ENCODE measurements around the gene HCAR2.
"Not testable (repeated sequence)": the region's sequence is repeated elsewhere in the genome, so short reads cannot be mapped to it uniquely, and the experiment has no call there.

Gene HCAR2

GRCh38 chr12:122684297-122684813 is 18.8 kb downstream of the HCAR2 start:
- Histone ChIP-seq H3K36me3 (ENCODE audit: control insufficient read depth in 4 of 4, insufficient read depth in 4 of 4, low read length in 3 of 4) (no peaks in the 10 kb centered on the region), H3K4me1 (ENCODE audit: control extremely low read depth in 1 of 4, control insufficient read depth in 4 of 4, insufficient read depth in 4 of 4, low read length in 3 of 4) (peaks cover 0 to 13% (median 4%) of the 10 kb centered on the region in 4 experiments), H3K4me3 (ENCODE audit: control insufficient read depth in 1 of 7, extremely low read depth in 1 of 7, insufficient read depth in 4 of 7, low read depth in 2 of 7, low read length in 6 of 7) (no peak overlapping the region), H3K27me3 (replicated peaks in 2 of 5; ENCODE audit: control insufficient read depth in 4 of 5, insufficient read depth in 5 of 5, low read length in 4 of 5) (no peaks in the 10 kb centered on the region), H3K27ac (ENCODE audit: insufficient read depth in 1 of 2, low read depth in 1 of 2, low read length in 2 of 2, poor library complexity in 1 of 2, severe bottlenecking in 2 of 2) (no peak overlapping the region), H3K9me3 (ENCODE audit: control extremely low read depth in 1 of 5, control insufficient read depth in 4 of 5, insufficient read depth in 2 of 5, low read depth in 1 of 5, low read length in 4 of 5) (no peaks in the 10 kb centered on the region)
- CTCF ChIA-PET, result interaction anchor here (0.9 kb wide), 1 partner anchor 46 kb away, joined by 4 read pairs; no protein-coding TSS in a partner anchor
- POLR2A ChIA-PET, result no interaction called here
- DNase-seq, result no peak
- 98% methylated on average over 5 of the region's 5 CpGs for WGBS (ENCODE audit: insufficient coverage)

- WGBS (ENCODE audit: insufficient coverage), result 93% methylated on average over 2 of the region's 4 CpGs
- Histone ChIP-seq H3K36me3 (ENCODE audit: control insufficient read depth in 4 of 4, insufficient read depth in 4 of 4, low read length in 3 of 4) (no peaks in the 10 kb centered on the region), H3K27ac (ENCODE audit: insufficient read depth in 1 of 2, low read depth in 1 of 2, low read length in 2 of 2, poor library complexity in 1 of 2, severe bottlenecking in 2 of 2) (no peak overlapping the region), H3K4me3 (ENCODE audit: control insufficient read depth in 1 of 7, extremely low read depth in 1 of 7, insufficient read depth in 4 of 7, low read depth in 2 of 7, low read length in 6 of 7) (no peak overlapping the region), H3K4me1 (ENCODE audit: control extremely low read depth in 1 of 4, control insufficient read depth in 4 of 4, insufficient read depth in 4 of 4, low read length in 3 of 4) (peaks cover 0 to 16% (median 4%) of the 10 kb centered on the region in 4 experiments), H3K9me3 (ENCODE audit: control extremely low read depth in 1 of 5, control insufficient read depth in 4 of 5, insufficient read depth in 2 of 5, low read depth in 1 of 5, low read length in 4 of 5) (no peaks in the 10 kb centered on the region), H3K27me3 (replicated peaks in 2 of 5; ENCODE audit: control insufficient read depth in 4 of 5, insufficient read depth in 5 of 5, low read length in 4 of 5) (no peaks in the 10 kb centered on the region)
- ChIA-PET CTCF (interaction anchor here (0.6 kb wide), 1 partner anchor 25 kb away, joined by 3 read pairs; no protein-coding TSS in a partner anchor), POLR2A (interaction anchor here (0.7 kb wide), 1 partner anchor 1564 kb away, joined by 5 read pairs; no protein-coding TSS in a partner anchor)
- DNase-seq, result peak in 2 of 3 donors; percentile 44 to 48
Observed at GRCh38 chr12:122681814-122682213, 21.3 kb downstream of the HCAR2 start.

GRCh38 chr12:122680989-122681388 is 22.2 kb downstream of the HCAR2 start:
- H3K9me3 ChIP-seq (ENCODE audit: control extremely low read depth in 1 of 5, control insufficient read depth in 4 of 5, insufficient read depth in 2 of 5, low read depth in 1 of 5, low read length in 4 of 5); POLR2A ChIA-PET; H3K27me3 ChIP-seq (replicated peaks in 2 of 5; ENCODE audit: control insufficient read depth in 4 of 5, insufficient read depth in 5 of 5, low read length in 4 of 5); H3K27ac ChIP-seq (ENCODE audit: insufficient read depth in 1 of 2, low read depth in 1 of 2, low read length in 2 of 2, poor library complexity in 1 of 2, severe bottlenecking in 2 of 2); H3K36me3 ChIP-seq (ENCODE audit: control insufficient read depth in 4 of 4, insufficient read depth in 4 of 4, low read length in 3 of 4); H3K4me3 ChIP-seq (ENCODE audit: control insufficient read depth in 1 of 7, extremely low read depth in 1 of 7, insufficient read depth in 4 of 7, low read depth in 2 of 7, low read length in 6 of 7); DNase-seq: not testable (repeated sequence)
- CTCF ChIA-PET, result interaction anchor here (0.6 to 0.8 kb wide), 2 partner anchors 15 to 26 kb away, joined by 3 read pairs; no protein-coding TSS in a partner anchor
- peaks cover 0 to 16% (median 4%) of the 10 kb centered on the region in 4 experiments for H3K4me1 ChIP-seq (ENCODE audit: control extremely low read depth in 1 of 4, control insufficient read depth in 4 of 4, insufficient read depth in 4 of 4, low read length in 3 of 4)
- 96% methylated on average over 6 of the region's 6 CpGs for WGBS (ENCODE audit: insufficient coverage)

- POLR2A ChIA-PET, CTCF ChIA-PET: not testable (repeated sequence)
- 98% methylated on average over 21 of the region's 32 CpGs for WGBS (ENCODE audit: insufficient coverage)
Observed at GRCh38 chr12:122676781-122677180, 26.4 kb downstream of the HCAR2 start.

GRCh38 chr12:122676015-122676414 is 27.1 kb downstream of the HCAR2 start:
- ChIA-PET CTCF (interaction anchor here (0.6 kb wide), 1 partner anchor 13 kb away, joined by 3 read pairs; no protein-coding TSS in a partner anchor), POLR2A (interaction anchor here (0.6 kb wide), 1 partner anchor 26 kb away, joined by 4 read pairs; no protein-coding TSS in a partner anchor)
- WGBS (ENCODE audit: insufficient coverage), result 98% methylated on average over 4 of the region's 8 CpGs
- not testable (repeated sequence) for H3K9me3 ChIP-seq (ENCODE audit: control extremely low read depth in 1 of 5, control insufficient read depth in 4 of 5, insufficient read depth in 2 of 5, low read depth in 1 of 5, low read length in 4 of 5); H3K36me3 ChIP-seq (ENCODE audit: control insufficient read depth in 4 of 4, insufficient read depth in 4 of 4, low read length in 3 of 4); H3K4me1 ChIP-seq (ENCODE audit: control extremely low read depth in 1 of 4, control insufficient read depth in 4 of 4, insufficient read depth in 4 of 4, low read length in 3 of 4); DNase-seq; H3K27ac ChIP-seq (ENCODE audit: insufficient read depth in 1 of 2, low read depth in 1 of 2, low read length in 2 of 2, poor library complexity in 1 of 2, severe bottlenecking in 2 of 2); H3K27me3 ChIP-seq (replicated peaks in 2 of 5; ENCODE audit: control insufficient read depth in 4 of 5, insufficient read depth in 5 of 5, low read length in 4 of 5); H3K4me3 ChIP-seq (ENCODE audit: control insufficient read depth in 1 of 7, extremely low read depth in 1 of 7, insufficient read depth in 4 of 7, low read depth in 2 of 7, low read length in 6 of 7)

More at GRCh38 chr12:122676781-122677180, 26.4 kb downstream of the HCAR2 start:
- H3K36me3 ChIP-seq (ENCODE audit: control insufficient read depth in 4 of 4, insufficient read depth in 4 of 4, low read length in 3 of 4); H3K4me3 ChIP-seq (ENCODE audit: control insufficient read depth in 1 of 7, extremely low read depth in 1 of 7, insufficient read depth in 4 of 7, low read depth in 2 of 7, low read length in 6 of 7); H3K27me3 ChIP-seq (replicated peaks in 2 of 5; ENCODE audit: control insufficient read depth in 4 of 5, insufficient read depth in 5 of 5, low read length in 4 of 5); DNase-seq; H3K27ac ChIP-seq (ENCODE audit: insufficient read depth in 1 of 2, low read depth in 1 of 2, low read length in 2 of 2, poor library complexity in 1 of 2, severe bottlenecking in 2 of 2); H3K9me3 ChIP-seq (ENCODE audit: control extremely low read depth in 1 of 5, control insufficient read depth in 4 of 5, insufficient read depth in 2 of 5, low read depth in 1 of 5, low read length in 4 of 5): not testable (repeated sequence)
- peaks cover 0 to 13% (median 3%) of the 10 kb centered on the region in 4 experiments for H3K4me1 ChIP-seq (ENCODE audit: control extremely low read depth in 1 of 4, control insufficient read depth in 4 of 4, insufficient read depth in 4 of 4, low read length in 3 of 4)

GRCh38 chr12:122672515-122672914 is 30.6 kb downstream of the HCAR2 start:
- POLR2A ChIA-PET, result no interaction called here

GRCh38 chr12:122669397-122670070 is 33.6 kb downstream of the HCAR2 start:
- ChIA-PET POLR2A (interaction anchor here (0.6 kb wide), 1 partner anchor 908 kb away, joined by 3 read pairs; no protein-coding TSS in a partner anchor), CTCF (interaction anchor here (0.7 kb wide), 1 partner anchor 10 kb away, joined by 3 read pairs; no protein-coding TSS in a partner anchor)
- H3K4me1 ChIP-seq (ENCODE audit: control extremely low read depth in 1 of 4, control insufficient read depth in 4 of 4, insufficient read depth in 4 of 4, low read length in 3 of 4), result no peaks in the 10 kb centered on the region
- H3K27me3 ChIP-seq (replicated peaks in 2 of 5; ENCODE audit: control insufficient read depth in 4 of 5, insufficient read depth in 5 of 5, low read length in 4 of 5), result no peaks in the 10 kb centered on the region
- H3K9me3 ChIP-seq (ENCODE audit: control extremely low read depth in 1 of 5, control insufficient read depth in 4 of 5, insufficient read depth in 2 of 5, low read depth in 1 of 5, low read length in 4 of 5), result no peaks in the 10 kb centered on the region
- H3K36me3 ChIP-seq (ENCODE audit: control insufficient read depth in 4 of 4, insufficient read depth in 4 of 4, low read length in 3 of 4), result no peaks in the 10 kb centered on the region
- WGBS (ENCODE audit: insufficient coverage), result 100% methylated on average over 1 of the region's 5 CpGs
- H3K4me3 ChIP-seq (ENCODE audit: control insufficient read depth in 1 of 7, extremely low read depth in 1 of 7, insufficient read depth in 4 of 7, low read depth in 2 of 7, low read length in 6 of 7), result no peak overlapping the region
- H3K27ac ChIP-seq (ENCODE audit: insufficient read depth in 1 of 2, low read depth in 1 of 2, low read length in 2 of 2, poor library complexity in 1 of 2, severe bottlenecking in 2 of 2), result no peak overlapping the region
- no peak for DNase-seq

More at GRCh38 chr12:122672515-122672914, 30.6 kb downstream of the HCAR2 start:
- H3K9me3 ChIP-seq (ENCODE audit: control extremely low read depth in 1 of 5, control insufficient read depth in 4 of 5, insufficient read depth in 2 of 5, low read depth in 1 of 5, low read length in 4 of 5), result no peaks in the 10 kb centered on the region
- no peak overlapping the region for H3K27ac ChIP-seq (ENCODE audit: insufficient read depth in 1 of 2, low read depth in 1 of 2, low read length in 2 of 2, poor library complexity in 1 of 2, severe bottlenecking in 2 of 2)
- H3K27me3 ChIP-seq (replicated peaks in 2 of 5; ENCODE audit: control insufficient read depth in 4 of 5, insufficient read depth in 5 of 5, low read length in 4 of 5), result no peaks in the 10 kb centered on the region
- CTCF ChIA-PET, result interaction anchor here (1.9 to 2.5 kb wide), 2 partner anchors 12 to 35 kb away, joined by 8 to 9 read pairs; no protein-coding TSS in a partner anchor
- 100% methylated on average over 1 of the region's 2 CpGs for WGBS (ENCODE audit: insufficient coverage)
- no peaks in the 10 kb centered on the region for H3K4me1 ChIP-seq (ENCODE audit: control extremely low read depth in 1 of 4, control insufficient read depth in 4 of 4, insufficient read depth in 4 of 4, low read length in 3 of 4)
- no peak for DNase-seq
- no peaks in the 10 kb centered on the region for H3K36me3 ChIP-seq (ENCODE audit: control insufficient read depth in 4 of 4, insufficient read depth in 4 of 4, low read length in 3 of 4)
- H3K4me3 ChIP-seq (ENCODE audit: control insufficient read depth in 1 of 7, extremely low read depth in 1 of 7, insufficient read depth in 4 of 7, low read depth in 2 of 7, low read length in 6 of 7), result no peak overlapping the region
